Measurements from ENCODE around the gene TFDP2. TPM values are rescaled to one million over a fixed set of nuclear protein-coding genes. Genes with fewer than 3 reads are reported as not detected.

Gene TFDP2
- total and polyA plus RNA-seq, 2 experiments from 2014 or later = 150 to 410 TPM

DNA sequence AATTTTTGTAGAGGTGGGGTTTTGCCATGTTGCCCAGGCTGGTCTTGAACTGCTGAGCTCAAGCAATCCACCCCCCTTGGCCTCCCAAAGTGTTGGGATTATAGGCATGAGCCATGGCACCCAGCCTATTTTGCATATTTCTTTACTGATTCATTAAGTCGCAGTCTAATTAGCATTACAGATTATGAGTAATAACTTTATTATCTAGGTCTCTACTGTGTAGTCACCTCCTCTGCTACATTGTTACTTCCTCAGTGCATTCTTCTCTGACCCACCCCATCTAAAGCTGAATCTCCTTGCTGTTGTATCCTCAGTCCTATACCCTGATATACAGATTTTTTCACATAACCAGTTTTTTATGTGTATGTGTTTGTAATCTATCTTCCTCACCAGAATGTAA lies 61.7 kb downstream of the TFDP2 start (continued):
- no peak for TF ChIP-seq ZNF331 (CRISPR knock-in tag; IDR thresholded peaks at IDR 0.05; ENCODE audit: low read depth)
- TF ChIP-seq CREB1 (CRISPR knock-in tag; IDR thresholded peaks at IDR 0.05; ENCODE audit: low read depth) = no peak
- TF ChIP-seq POLR2AphosphoS5 (IDR thresholded peaks at IDR 0.05; ENCODE audit: low read depth) = no peak
- TF ChIP-seq ZNF114 (CRISPR knock-in tag; IDR thresholded peaks at IDR 0.05) = no peak
- no peak for TF ChIP-seq JUNB (IDR thresholded peaks at IDR 0.05; ENCODE audit: unreplicated experiment)

DNA sequence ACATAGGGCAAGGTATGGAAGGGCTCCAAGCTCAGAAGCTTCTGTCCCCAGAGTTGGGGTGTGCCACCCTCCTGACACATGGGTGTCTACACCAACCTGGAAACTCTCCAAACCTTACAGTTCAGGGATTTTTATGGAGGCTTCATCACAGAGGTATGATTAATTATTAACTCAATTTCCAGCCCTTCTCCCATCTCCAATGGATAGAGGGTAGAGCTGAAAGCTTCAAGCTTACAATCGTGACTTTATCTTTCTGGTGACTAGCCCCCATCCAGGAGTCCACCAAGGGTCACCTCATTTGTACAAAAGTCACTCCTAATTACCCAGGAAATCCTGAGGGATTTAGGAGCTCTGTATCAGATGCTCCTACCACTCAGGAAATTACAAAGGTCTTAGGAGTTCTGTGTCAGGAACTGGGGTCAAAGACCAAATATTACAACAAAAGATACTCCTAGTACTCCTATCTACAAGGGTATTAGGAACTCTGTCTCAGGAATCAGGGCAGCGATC lies 62.7 kb downstream of the TFDP2 start:
- no peak overlapping the region for H3K4me3 ChIP-seq

More for the DNA sequence above, 62.7 kb downstream of the TFDP2 start:
- Mint-ChIP-seq H3K4me3 (no peak overlapping the region), H3K4me1 (peaks cover 3% of the 10 kb centered on the region; the same call in 1 of the 3 replicates), H3K9me3 (no peaks in the 10 kb centered on the region), H3K27ac (no peak overlapping the region), H3K36me3 (ENCODE audit: low read depth) (no peaks in the 10 kb centered on the region), H3K27me3 (ENCODE audit: insufficient read depth, low read depth, poor library complexity) (no peaks in the 10 kb centered on the region)
- H4K20me1 ChIP-seq (replicated peaks; ENCODE audit: insufficient read depth) = no peaks in the 10 kb centered on the region
- H3K27ac ChIP-seq (ENCODE audit: low read depth) = no peak overlapping the region
- TF ChIP-seq, protein P1, sequence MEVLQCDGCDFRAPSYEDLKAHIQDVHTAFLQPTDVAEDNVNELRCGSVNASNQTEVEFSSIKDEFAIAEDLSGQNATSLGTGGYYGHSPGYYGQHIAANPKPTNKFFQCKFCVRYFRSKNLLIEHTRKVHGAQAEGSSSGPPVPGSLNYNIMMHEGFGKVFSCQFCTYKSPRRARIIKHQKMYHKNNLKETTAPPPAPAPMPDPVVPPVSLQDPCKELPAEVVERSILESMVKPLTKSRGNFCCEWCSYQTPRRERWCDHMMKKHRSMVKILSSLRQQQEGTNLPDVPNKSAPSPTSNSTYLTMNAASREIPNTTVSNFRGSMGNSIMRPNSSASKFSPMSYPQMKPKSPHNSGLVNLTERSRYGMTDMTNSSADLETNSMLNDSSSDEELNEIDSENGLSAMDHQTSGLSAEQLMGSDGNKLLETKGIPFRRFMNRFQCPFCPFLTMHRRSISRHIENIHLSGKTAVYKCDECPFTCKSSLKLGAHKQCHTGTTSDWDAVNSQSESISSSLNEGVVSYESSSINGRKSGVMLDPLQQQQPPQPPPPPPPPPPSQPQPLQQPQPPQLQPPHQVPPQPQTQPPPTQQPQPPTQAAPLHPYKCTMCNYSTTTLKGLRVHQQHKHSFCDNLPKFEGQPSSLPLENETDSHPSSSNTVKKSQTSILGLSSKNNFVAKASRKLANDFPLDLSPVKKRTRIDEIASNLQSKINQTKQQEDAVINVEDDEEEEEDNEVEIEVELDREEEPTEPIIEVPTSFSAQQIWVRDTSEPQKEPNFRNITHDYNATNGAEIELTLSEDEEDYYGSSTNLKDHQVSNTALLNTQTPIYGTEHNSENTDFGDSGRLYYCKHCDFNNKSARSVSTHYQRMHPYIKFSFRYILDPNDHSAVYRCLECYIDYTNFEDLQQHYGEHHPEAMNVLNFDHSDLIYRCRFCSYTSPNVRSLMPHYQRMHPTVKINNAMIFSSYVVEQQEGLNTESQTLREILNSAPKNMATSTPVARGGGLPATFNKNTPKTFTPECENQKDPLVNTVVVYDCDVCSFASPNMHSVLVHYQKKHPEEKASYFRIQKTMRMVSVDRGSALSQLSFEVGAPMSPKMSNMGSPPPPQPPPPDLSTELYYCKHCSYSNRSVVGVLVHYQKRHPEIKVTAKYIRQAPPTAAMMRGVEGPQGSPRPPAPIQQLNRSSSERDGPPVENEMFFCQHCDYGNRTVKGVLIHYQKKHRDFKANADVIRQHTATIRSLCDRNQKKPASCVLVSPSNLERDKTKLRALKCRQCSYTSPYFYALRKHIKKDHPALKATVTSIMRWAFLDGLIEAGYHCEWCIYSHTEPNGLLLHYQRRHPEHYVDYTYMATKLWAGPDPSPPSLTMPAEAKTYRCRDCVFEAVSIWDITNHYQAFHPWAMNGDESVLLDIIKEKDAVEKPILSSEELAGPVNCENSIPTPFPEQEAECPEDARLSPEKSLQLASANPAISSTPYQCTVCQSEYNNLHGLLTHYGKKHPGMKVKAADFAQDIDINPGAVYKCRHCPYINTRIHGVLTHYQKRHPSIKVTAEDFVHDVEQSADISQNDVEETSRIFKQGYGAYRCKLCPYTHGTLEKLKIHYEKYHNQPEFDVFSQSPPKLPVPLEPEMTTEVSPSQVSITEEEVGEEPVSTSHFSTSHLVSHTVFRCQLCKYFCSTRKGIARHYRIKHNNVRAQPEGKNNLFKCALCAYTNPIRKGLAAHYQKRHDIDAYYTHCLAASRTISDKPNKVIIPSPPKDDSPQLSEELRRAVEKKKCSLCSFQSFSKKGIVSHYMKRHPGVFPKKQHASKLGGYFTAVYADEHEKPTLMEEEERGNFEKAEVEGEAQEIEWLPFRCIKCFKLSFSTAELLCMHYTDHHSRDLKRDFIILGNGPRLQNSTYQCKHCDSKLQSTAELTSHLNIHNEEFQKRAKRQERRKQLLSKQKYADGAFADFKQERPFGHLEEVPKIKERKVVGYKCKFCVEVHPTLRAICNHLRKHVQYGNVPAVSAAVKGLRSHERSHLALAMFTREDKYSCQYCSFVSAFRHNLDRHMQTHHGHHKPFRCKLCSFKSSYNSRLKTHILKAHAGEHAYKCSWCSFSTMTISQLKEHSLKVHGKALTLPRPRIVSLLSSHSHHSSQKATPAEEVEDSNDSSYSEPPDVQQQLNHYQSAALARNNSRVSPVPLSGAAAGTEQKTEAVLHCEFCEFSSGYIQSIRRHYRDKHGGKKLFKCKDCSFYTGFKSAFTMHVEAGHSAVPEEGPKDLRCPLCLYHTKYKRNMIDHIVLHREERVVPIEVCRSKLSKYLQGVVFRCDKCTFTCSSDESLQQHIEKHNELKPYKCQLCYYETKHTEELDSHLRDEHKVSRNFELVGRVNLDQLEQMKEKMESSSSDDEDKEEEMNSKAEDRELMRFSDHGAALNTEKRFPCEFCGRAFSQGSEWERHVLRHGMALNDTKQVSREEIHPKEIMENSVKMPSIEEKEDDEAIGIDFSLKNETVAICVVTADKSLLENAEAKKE (CRISPR knock-in tag; IDR thresholded peaks at IDR 0.05) = no peak
- TF ChIP-seq REST (IDR thresholded peaks at IDR 0.05; ENCODE audit: unreplicated experiment) = no peak
- no peak for TF ChIP-seq CTCF (conservative IDR thresholded peaks at IDR 0.05; ENCODE audit: low read depth in 2 of 2)
- TF ChIP-seq CREB1 (CRISPR knock-in tag; IDR thresholded peaks at IDR 0.05; ENCODE audit: low read depth) = no peak
- no peak for TF ChIP-seq EZH2phosphoT487 (IDR thresholded peaks at IDR 0.05; ENCODE audit: unreplicated experiment)
- TF ChIP-seq JUNB (IDR thresholded peaks at IDR 0.05; ENCODE audit: unreplicated experiment) = no peak
- TF ChIP-seq ZNF114 (CRISPR knock-in tag; IDR thresholded peaks at IDR 0.05) = no peak
- TF ChIP-seq POLR2AphosphoS5 (IDR thresholded peaks at IDR 0.05; ENCODE audit: low read depth) = no peak
- TF ChIP-seq NANOG (IDR thresholded peaks at IDR 0.05; ENCODE audit: borderline replicate concordance) = no peak
- H3F3A ChIP-seq (replicated peaks; ENCODE audit: low read depth) = no peaks in the 10 kb centered on the region
- no peak overlapping the region for H3K4me2 ChIP-seq
- no peaks in the 10 kb centered on the region for H3K4me1 ChIP-seq (ENCODE audit: insufficient read depth)
- no peaks in the 10 kb centered on the region for H3K27me3 ChIP-seq (ENCODE audit: insufficient read depth)
- no peak for ATAC-seq
- H3K9me2 ChIP-seq (ENCODE audit: insufficient read depth) = no peaks in the 10 kb centered on the region
- H3K36me3 ChIP-seq (ENCODE audit: insufficient read depth) = no peaks in the 10 kb centered on the region
- no peaks in the 10 kb centered on the region for H3K79me2 ChIP-seq (replicated peaks; ENCODE audit: insufficient read depth)
- no peak for DNase-seq (ENCODE audit: low spot score)
- H2AFZ ChIP-seq = no peak overlapping the region

All from GM23338 (cell line).